NCI-H128 (cell line): ENCODE results near the gene RASSF4.

Source experiments
- DNase-seq: peaks from one replicate; lab custom pipeline; 2025; ENCODE audit not compliant: unreplicated experiment; lab: John Stamatoyannopoulos, UW

The RASSF4 gene

DNA sequence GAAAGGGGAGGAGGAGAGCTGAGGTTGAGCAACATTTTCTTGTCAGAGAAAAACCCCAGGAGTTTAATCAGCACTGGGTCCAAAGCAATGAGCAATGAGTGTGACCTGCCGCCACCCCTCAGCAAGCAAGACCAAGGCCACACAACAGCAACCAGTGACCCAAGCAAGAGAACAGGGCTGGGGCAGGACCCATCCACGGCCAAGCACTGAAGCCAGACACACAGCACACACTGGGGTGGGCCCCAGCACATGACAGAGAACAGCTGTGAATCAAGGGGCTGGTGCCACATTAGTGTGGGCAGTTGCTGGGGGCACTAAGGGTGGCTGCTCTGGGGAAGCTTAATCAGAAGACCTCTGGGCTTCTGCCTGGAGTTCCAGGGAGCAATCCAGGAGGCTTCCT is 32.2 kb upstream of the RASSF4 start:
- no peak for DNase-seq

DNA sequence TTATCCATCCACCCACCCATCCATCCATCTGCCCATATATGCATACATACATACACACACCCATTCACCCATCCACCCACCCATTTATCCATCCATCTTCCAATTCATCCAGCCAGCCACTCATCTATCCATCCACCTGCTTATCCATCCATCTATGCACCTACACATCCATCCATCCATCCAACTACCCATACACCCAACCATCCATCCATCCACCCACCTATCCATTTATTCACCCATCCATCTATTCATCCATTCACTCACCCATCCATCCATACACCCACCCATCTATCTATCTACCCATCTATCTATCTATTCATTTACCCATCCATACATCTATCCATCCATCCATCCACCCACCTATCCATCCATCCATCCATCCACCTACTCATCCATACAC is 31.1 kb upstream of the RASSF4 start:
- DNase-seq, result no peak

DNA sequence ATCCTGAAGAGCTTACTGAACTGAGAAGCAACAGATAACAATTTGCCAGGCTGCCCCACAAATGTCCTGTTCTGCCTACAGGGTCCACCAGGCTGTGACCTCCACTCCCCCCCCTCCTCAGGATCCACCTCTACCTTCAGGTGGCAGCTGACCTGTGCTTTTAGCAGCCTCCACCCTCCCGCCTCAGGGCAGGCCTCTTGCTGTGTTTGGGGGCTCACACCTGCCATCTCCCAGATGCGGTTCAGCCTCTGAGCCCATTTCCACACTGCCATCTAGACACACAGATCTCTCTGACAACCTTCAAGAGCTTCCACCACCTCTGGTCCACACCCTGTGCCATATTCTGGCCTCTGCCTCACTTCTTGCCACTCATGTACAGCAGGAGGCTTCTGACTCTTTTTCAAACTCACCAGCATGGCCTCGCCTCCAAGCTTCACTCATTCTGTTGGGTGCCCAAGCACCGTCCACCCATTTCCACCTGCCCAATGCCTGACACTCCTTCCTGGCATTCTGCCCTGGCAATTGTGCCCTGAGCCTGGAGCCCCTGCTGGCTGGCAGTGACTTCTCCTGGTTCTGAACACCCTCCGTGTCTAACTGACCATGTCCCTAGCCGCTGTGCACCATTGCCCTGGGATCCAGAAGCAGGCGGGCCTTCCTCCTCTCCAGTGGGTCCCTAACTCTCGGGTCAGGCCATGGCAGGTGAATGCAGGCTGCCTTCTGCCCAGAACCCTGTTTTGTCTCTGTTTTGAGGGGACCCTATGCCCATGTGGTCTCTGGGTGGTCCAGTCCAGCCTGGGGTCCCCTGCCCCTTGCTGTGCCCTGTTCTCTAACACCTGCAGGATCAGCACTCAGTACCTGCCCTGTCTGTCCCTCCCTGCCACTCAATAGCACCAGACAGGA is 30.0 kb upstream of the RASSF4 start:
- DNase-seq, result no peak

DNA sequence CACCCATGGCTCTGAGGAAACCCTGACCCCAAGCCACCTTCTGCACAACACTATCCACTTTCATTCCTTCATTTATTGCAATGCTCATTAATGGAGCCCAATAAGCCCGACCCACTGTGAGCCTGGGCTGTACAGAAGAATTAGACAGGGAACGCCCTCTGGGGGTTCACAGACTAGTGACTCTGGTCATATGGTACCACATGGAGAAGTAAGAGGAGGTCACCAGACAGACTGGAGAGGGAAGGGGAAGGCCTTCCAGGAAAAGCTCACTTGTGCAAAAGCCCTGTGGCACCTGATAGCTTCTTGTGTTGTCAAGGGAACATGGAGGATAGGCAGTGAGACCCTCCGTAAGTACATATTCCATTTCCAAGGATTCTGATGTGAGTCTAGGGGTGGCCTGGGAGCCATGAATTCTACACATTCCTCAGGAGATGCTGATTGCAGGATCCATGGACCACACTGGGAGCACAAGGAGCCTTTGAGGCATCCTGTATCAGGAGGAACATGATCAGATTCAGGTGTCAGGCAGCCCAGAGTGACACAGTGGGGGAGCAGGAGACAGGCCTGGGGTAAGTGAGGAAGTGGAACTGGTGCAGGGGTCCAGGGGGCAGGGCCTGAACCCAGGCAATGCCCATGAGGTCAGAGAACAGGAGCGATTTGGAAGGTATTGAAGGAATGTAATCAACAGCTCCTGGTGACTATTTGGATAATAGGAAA is 28.5 kb upstream of the RASSF4 start:
- no peak for DNase-seq

DNA sequence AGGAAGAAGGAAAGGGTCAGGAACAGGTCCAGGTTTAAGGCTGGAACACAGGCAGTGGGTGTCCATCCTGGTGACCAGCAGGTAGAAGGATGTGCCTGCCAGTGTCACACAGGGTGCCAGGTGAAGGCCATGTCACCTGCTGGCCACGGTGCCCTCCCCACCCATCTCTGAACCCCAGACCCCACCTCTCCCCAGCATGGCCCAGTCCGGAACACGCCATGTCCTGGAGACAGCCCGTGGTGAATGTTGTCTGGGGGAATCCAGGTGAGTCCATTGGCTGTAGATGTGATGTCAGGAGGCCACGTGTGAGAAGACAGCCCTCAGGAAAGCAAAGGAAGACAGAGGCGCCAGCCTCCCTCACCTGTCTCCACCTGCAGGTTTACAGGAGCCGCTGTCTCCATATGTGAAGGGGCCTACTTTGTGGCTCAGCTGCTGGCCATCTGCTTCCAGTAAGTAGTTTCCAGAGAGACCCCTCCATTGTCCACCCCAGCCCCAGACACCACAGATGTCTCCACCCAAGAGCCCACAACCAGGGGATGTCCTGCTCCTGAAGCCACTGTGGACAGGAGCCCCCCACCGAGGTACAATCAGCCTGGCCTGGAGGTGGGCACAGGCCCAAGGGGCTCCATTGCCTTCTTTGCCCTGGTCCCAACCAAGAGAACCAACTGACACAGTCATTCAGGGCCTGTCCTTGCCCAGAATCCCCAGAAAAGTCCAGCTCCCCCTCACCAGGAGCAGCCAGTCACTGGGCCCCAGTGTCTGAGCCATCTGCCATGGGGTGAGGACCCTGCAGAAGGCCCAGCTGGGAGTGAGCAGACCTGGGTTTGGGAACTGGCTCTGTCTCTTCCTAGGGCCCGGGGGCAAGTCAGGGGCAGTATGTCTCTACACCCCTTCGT is 27.7 kb upstream of the RASSF4 start:
- DNase-seq, result no peak

DNA sequence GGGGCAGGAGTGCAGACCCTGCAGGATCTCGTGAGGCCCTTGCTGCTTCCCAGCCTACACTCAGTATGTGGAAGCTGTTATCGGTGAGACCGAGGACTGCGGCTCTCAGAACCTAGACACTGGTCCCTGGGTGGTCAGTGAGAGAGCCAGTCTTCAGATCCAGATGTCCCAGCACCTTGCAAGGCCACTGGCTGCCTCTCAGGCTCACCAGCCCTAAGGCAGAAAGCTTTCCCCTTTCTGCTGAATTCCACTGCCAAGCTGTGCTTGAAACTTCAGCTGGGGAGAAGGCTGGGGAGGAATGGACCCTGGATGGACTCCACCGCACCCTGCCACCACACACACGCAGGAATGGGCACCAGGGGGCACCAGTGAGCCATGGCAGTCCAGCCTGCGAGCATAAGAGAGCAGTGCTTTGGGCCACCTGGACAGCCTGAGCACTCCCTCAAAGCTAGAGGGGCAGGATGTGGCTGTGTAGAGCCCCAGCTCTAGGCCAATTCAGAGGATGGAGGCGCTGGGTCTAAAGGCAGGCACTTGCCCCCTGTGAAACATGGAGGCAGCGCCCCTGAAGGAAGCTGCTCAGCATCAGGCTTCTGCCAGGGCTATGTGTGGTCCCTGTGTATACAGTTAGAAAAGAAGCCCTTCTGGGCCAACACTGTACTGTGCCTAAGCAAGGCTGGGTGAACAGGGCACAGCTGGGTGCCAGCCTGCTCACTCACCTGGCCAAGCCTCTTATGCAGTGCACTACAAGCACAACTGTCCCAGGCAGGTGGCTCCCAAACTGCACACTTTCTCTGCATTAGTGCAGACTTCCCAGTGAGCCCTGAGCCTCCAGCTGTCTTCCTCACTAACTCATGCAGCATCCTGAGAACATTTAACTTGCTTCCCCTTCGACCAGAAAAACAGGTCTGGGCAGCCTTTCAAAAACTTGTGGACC is 26.8 kb upstream of the RASSF4 start:
- DNase-seq, result peak; percentile 42

DNA sequence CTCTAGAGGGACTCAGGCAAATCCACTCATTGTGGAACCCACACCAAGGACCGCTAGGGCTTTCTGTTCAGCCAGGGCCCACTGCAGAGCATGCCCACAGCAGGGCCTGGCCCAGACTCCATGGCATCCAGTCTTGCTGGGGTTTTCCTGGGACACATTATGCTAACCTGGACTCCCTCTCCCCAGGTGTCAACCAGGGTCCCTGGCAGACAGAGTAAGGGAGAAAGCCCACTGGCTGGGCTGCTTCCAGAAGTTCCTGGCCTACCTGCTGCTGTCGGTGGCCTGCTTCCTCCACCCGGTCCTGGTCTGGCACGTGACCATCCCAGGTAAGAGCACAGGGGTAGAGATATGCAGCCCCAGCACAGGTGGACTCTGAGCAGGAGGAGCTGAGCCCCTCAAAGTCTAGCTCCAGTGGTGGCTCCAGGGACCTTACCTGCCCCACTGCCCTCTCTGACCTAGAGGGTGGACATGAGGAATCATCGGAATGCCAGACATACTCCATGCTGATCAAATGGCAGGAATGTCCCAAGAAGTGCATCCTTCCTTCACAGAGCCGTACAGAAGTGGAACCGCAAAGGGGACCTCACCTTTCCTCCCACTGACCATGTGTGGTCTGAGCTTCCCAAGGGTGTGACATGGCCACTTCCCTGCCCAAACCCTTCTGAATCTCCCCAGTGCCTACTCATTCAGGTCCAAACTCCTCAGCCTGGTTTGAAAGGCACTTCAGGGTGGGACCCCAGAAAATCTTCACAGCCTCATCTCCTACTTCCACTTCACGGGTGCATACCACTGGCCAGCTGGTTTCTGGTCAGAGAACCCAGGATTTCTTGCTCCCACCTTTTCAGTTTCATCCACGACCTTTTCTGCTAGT is 25.9 kb upstream of the RASSF4 start:
- no peak for DNase-seq

DNA sequence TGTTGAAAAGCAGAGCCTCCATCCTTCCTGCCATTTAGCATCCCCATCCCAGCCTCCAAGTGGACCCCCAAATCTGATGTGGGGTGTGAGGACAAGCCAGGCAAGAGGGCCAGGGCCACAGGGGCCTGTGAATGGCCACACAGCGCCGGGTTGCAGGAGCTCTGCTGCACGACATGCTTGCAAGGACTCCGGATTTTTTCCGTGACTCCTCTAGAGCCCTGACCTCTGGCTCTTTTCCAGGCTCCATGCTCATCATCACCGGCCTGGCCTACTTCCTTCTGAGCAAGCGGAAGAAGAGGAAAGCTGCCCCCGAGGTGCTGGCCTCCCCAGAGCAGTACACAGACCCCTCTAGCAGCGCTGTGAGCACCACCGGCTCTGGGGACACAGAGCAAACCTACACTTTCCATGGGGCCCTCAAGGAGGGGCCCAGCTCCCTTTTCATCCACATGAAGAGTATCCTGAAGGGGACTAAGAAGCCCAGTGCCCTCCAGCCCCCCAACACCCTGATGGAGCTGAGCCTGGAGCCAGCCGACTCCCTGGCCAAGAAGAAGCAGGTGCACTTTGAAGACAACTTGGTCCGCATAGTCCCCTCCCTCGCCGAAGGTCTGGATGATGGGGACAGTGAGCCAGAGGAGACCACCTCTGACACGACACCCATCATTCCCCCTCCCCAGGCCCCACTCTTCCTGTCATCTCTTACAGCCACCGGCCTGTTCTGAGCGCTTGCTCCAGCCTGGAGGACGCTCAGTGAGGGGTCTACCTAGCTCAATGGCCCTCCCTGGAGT is 25.0 kb upstream of the RASSF4 start:
- DNase-seq, result no peak

DNA sequence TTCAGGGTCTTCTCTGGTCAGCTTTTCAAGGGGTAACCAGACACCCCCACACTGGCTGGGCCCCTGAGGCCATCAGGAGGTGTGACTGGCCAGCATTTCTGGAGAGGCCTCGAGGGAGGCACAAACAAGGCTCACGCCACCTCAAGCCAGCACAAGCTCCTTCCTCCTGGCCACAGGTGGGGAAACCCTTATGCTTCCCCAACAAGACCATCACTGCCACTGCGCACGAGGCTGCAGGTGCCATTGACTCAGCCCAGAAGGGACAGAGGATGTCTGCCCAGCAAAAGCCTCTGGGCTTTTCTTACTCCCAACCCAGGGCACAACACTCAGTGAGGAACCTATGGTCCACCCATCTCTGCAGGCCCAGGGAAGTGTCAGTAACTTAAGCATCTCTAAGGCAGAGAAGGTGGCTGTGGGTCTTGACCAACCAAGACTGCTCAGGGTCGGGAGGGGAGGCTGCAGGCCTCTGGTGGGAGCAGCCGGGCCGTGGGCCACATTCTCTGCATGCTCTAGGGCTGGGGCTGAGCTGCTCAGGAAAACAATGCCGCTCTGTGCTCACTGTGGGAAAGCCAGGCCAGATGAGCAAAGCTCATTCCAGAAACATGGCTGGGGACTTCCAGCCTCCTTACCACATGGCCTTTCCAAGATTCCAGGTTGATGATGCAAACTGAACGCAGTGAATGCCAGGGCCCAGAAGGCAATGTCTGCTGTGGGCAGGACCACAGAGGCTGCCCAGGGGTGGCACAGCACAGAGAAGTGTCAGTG is 24.2 kb upstream of the RASSF4 start:
- no peak for DNase-seq

DNA sequence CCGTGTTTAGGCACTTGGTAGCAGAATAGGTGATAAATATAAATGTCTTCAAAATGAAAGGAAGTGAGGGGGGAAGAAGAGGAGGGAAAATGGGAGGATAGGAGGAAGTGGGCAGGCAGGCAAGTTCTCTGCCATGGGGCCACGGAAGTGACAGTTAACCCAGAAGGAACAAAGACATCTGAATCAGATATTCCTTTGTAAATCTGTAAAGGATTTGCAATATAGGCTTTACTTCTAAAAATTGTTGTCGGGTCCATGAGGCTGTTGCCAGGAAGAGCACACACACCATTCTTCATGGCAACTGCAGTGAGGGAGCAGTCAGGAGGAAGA is 23.7 kb upstream of the RASSF4 start:
- no peak for DNase-seq

DNA sequence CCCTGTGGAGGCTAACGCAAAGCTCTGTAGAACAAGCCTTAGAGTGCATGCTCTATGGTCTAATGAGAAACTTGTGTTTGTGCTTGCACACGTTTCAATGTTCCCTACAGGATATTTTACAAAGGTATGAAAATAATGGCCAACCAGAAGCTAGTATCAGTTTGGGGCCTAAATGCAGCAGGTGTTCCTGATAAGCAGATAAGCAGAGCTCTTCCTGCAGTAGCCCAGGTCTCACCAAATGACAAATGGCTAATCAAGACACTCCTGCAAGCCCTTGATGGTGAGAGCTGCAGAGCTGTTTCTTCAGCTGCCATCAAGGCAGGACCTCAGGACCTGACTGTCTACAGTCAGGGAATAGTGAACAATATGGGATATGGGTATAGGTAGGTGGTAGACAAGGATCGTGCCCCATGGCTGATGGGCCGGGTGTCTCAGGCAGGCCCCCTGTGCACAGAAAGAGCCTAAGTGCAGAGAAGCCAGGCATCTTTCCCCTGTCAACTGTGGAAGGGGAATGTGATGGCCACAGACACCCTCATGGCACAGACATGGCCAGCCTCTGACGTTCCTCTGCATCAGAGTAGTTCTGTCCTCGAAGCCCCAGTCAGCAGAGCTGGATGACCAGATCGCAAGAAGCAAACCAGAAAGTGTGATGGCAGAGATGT is 23.2 kb upstream of the RASSF4 start:
- no peak for DNase-seq

DNA sequence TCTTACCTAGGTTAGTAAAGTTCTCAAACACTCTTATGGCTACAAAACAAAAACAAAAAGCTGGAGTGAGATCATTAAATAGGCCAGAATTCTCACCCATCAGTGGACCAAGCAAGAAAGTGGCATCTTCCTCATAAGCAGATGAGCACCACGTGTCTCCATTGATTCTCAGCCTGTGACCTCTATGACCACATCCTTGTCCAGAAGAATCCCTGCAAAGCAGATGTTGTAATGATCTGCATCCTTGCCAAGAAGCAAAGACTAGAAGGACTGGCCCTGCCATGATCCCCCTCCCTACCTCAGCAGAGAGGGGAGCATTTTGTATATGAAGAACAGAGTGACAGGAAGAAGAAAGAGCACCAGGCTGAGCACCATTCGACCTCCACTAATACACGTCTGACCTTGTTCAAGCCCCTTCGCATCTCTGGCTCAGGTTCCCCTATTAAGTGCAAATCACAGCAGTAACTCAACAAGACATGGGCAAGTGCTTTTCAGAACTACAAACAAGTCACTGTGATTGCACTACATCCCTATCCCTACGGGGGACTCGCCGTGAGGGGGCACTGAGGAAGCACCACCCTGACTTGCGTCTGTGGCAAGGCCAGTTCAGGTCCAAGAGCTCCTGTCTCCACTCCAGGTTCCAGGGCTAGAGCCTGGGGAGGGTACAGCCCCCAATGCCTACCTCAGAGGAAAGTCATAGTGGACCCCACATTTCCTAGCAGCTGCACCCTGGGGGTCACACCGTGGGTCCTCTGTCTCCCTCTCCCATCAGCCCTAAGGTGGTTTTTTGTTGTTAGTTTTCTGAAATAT is 22.2 kb upstream of the RASSF4 start:
- DNase-seq, result no peak

DNA sequence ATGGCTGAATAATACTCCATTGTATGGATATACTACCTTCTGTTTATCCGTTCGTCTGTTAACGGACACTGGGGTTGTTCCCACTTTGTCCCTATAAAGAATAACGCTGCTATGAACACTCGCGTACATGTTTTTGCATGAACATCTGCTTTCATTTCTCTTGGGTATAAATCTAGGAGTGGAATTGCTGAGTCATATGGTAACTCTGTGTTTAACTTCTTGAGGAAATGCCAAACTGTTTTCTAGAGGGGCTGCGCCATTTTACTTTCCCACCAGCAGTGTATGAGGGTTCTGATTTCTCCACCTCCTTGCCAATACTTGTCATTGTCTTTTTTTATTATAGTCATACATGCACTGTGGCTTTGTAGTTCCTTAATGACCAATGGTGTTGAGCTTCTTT is 20.6 kb upstream of the RASSF4 start:
- no peak for DNase-seq

DNA sequence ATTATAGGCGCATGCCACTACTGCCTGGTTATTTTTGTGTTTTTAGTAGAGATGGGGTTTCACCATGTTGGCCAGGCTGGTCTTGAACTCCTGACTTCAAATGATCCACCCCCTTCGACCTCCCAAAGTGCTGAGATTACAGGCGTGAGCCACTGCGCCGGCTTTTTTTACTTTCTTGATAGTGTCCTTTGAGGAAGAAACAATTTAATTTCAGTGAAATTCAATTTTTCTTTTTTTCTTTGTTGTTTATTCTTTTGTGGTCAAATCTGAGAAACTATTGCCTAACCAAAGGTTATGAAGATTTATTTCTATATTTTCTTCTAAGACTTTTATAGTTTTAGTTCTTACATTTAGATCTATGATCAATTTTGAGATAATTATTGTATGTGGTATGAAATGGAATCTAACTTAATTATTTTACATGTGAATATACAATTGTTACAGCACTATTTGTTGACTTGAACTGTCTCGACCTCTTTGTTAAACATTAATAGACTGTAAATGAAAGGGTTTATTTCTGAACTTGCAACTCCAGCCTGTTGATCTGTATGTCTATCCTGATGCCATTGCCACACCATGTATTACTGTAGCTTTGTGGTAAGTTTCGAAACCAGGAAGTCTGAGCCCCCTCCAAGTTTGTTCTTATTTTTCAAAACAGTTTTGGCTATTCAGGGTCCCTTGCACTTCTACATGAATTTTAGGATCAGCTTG is 19.8 kb upstream of the RASSF4 start:
- DNase-seq, result no peak

DNA sequence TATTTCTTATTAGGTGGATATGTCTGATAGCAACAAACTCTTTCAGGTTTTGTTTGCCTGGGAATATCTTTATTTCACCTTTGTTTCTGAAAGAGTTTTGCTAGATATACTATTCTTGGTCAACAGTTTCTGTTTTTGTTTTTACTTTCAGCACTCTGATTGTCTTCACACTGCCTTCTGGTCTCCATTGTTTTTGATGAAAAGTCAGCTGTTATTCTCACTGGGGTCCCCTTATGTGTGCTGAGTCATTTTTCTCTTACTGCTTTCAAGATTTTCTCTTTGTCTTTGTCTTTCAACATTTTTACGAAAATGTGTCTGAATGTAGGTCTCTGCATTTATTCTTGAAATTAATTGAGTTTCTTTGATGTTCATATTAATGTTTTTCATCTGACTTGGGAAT is 15.2 kb upstream of the RASSF4 start:
- no peak for DNase-seq

DNA sequence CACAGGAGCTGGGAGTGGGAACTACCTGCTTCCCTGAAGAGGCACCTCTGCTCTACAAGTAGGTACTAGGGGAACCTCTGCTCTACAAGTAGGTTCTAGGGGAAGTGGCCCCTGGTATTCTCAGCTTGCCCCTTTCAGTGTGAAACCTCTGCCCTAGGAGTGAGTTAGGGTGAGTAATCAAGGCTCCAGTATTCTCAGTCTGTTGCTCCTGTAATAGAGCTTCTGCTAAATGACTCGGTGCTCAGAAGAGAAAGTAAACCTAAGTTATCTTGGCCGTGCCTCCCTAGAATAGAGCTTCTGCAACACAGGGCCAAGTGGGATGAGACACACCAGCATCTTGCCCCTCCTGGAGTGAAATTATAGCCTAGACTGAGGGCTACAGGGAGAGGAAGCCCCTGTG is 13.4 kb upstream of the RASSF4 start:
- no peak for DNase-seq
